GM06990 (cell line): ENCODE measurements around the gene FSIP2.

ENCODE experiments used
- DNase-seq: peaks from one replicate; pipeline ENCODE4 v3.0.0-alpha.2; 2011; ENCODE audit not compliant: insufficient read length; ENCODE audit errors: extremely low read depth
- H3K27me3 ChIP-seq: replicated peaks from 2 replicates; pipeline ENCODE4 v1.6.0; 2011; ENCODE audit warnings: low read length; ENCODE audit not compliant: control insufficient read depth, insufficient read depth
- H3K36me3 ChIP-seq: 2 replicates; pipeline ENCODE4 v1.5.1; 2011; ENCODE audit warnings: low read length; ENCODE audit not compliant: control insufficient read depth, insufficient read depth
- H3K4me3 ChIP-seq: replicated peaks from 2 replicates; pipeline ENCODE4 v1.5.1; 2011; ENCODE audit warnings: low read depth, mild to moderate bottlenecking, control low read depth, low read length
- TF ChIP-seq, protein P1 (sequence below): IDR thresholded peaks from 2 replicates; pipeline ENCODE4 v1.5.1; 2011; ENCODE audit warnings: low read length, control low read depth, mild to moderate bottlenecking, inconsistent platforms; ENCODE audit not compliant: insufficient read depth, poor library complexity, severe bottlenecking

FSIP2 gene

GRCh38 chr2:185736210-185736609 lies 2.4 kb upstream of the FSIP2 start:
- H3K27me3 ChIP-seq = no peaks in the 10 kb centered on the region
- H3K4me3 ChIP-seq = no peak overlapping the region

DNA sequence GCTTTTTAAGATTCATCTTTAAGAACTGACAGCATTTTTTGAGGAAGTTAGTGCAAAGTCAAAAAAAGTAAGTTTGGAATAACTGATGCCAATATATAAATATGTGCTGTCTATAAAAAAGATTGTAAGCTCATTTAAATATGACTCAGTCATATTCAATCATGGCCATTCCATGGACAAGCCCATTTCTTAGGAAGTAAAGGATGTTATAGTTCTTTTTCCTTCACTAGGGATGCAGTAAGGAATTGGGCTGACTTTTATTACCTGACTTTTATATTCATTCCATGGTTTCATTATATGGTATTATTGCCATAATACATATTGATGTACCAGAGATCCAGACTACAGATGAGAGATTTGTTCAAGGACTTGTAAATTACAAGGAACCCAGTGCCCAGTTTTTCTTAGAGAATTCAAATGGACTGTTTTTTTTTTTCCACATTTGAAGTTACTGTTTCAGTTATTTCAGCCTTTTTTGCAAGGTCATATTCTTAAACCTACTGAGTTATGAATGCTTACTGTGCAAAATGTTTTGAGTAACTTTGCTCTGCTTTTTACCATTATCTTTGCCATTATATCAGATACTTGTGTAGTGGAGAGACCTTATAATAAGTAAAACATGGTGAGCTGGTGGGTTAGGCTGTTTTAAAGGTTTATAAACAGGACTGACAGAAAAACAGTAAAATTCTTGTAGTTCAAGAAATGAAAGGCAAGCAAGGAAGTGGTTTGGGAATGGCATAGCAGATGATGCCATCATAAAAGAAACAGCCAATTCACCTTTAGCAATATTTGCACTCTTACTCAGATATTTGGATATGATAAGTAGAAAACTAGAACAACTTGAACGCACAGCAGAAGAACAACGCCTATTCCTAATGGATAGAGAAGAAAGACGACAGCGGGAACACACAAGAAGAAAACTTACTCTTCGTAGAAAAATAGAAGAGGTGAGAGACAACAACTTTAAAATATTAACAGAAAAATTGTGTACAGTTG lies 7.6 kb downstream of the FSIP2 start:
- TF ChIP-seq, protein P1, sequence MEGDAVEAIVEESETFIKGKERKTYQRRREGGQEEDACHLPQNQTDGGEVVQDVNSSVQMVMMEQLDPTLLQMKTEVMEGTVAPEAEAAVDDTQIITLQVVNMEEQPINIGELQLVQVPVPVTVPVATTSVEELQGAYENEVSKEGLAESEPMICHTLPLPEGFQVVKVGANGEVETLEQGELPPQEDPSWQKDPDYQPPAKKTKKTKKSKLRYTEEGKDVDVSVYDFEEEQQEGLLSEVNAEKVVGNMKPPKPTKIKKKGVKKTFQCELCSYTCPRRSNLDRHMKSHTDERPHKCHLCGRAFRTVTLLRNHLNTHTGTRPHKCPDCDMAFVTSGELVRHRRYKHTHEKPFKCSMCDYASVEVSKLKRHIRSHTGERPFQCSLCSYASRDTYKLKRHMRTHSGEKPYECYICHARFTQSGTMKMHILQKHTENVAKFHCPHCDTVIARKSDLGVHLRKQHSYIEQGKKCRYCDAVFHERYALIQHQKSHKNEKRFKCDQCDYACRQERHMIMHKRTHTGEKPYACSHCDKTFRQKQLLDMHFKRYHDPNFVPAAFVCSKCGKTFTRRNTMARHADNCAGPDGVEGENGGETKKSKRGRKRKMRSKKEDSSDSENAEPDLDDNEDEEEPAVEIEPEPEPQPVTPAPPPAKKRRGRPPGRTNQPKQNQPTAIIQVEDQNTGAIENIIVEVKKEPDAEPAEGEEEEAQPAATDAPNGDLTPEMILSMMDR = no peak
- Histone ChIP-seq H3K27me3 (no peaks in the 10 kb centered on the region), H3K4me3 (no peak overlapping the region), H3K36me3 (no peaks in the 10 kb centered on the region)
- no peak for DNase-seq

More at GRCh38 chr2:185736210-185736609, 2.4 kb upstream of the FSIP2 start:
- no peaks in the 10 kb centered on the region for H3K36me3 ChIP-seq
- TF ChIP-seq, protein P1 = no peak
- DNase-seq = no peak

- Histone ChIP-seq H3K4me3 (no peak overlapping the region), H3K36me3 (no peaks in the 10 kb centered on the region), H3K27me3 (no peaks in the 10 kb centered on the region)
- no peak for DNase-seq
- TF ChIP-seq, protein P1 = no peak
These were observed 18.8 kb downstream of the FSIP2 start for GRCh38 chr2:185757356-185757755.

GRCh38 chr2:185771396-185771795 lies 32.8 kb downstream of the FSIP2 start:
- Histone ChIP-seq H3K27me3 (no peaks in the 10 kb centered on the region), H3K4me3 (no peak overlapping the region), H3K36me3 (no peaks in the 10 kb centered on the region)
- no peak for DNase-seq
- TF ChIP-seq, protein P1 = no peak

DNA sequence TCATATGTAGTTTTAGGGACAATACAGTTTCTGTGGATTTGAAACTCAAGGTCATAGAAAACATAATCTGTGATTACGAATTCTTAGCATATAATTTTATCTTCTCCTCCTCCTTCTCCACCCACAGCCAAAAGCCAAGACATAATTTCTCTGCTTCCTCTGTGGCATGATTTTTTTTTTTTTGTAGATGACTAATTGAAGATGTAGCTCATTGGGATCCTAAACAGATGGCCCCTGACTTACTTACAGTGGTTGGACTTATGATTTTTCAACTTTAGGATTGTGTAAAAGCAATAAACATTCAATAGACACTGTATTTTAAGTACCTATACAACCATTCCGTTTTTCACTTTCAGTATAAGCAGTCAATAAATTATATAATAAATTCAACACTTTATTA lies 42.3 kb downstream of the FSIP2 start:
- no peak for DNase-seq
- Histone ChIP-seq H3K4me3 (no peak overlapping the region), H3K36me3 (no peaks in the 10 kb centered on the region), H3K27me3 (no peaks in the 10 kb centered on the region)
- TF ChIP-seq, protein P1 = no peak
